Tibial nerve (tissue), 3 donors: Measurements from ENCODE around the gene RSPO3.

Experiments used
- CTCF ChIP-seq, 5 experiments: fragments of 200-600 bp in 3 of 5; fragments of 450-650 bp in 2 of 5; sonication (generic) in 3 of 5; IDR thresholded peaks; one replicate each; pipeline ENCODE4 v1.5.1; 2016 to 2019; ENCODE audit warnings: antibody characterized with exemption in 5 of 5, mild to moderate bottlenecking in 3 of 5, moderate library complexity in 2 of 5
- POLR2A ChIP-seq, 2 donors: fragments of 450-650 bp; IDR thresholded peaks; one replicate each; pipeline ENCODE4 v1.6.1; 2017; ENCODE audit warnings: antibody characterized with exemption in 2 of 2, mild to moderate bottlenecking in 2 of 2, moderate library complexity in 2 of 2

DNA sequence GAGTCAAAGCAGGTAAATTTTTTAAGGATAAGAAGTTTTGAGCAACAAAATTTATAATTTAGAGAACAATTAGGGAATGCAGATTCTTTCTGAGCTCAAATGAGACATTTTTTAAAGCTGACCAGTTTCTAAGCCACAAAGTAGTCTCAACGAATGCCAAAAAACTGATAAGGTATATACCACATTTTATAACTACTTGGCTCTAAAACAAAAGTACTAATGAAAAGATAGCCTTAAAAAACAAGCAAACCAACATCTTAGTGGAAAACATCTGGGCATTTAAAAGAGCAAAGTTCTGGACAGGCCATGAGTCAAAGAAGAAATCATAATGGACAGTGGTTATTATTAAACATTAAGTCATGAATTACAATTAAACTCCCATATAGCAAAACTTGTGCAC lies 125.0 kb downstream of the RSPO3 start:
- no peak for TF ChIP-seq CTCF (IDR thresholded peaks at IDR 0.05)
- TF ChIP-seq POLR2A (IDR thresholded peaks at IDR 0.05), result no peak
